CD4-positive, alpha-beta T cell treated with Interleukin-2 at 100 ng/mL for 4 hours (primary cell): ENCODE results near the gene ARMC12.

Experiments
- DNase-seq: peaks from one replicate; pipeline ENCODE4 v3.0.0-alpha.2; 2020; ENCODE audit warnings: low spot score

The ARMC12 gene

DNA sequence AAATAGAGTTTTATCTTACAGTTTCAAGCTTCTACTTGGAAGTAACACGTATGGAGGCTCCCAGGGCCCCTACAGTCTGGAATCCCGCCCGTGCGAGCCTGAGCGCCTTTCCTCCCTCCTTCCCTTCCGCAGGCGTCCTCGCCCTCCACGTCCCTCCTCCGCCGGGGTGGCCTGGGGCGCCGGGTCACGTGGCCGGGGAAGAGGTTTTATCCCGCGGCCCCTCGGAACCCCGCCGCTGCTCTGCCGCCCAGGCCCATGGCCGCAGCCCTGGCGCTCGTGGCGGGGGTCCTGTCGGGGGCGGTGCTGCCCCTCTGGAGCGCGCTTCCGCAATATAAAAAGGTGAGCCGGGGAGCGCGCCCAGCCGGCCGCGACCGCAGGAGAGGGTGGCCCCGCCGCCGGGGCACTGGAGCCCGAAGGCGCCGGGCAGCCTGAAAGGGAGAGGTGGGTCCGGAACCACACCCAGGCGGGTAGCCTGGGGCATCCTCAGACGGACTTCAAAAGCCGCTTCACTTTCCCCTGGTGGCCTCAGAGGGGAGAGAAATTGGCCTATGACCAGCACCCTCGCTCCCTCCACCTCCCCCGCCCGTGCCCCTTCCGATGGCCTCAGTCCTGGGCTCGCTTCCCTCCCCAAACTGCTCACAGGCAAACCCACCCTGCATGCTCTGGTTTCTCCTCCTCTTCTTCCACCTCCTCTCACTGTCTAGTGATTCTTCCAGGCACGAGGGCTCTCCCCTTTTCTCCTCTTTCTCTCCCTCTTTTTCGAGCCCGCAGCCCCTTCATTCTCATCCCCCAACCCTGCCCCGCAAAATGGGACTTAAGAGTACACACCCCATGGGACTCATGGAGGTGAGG lies 39.8 kb downstream of the ARMC12 start, which contains the start of gene CLPSL2:
CLPSL2 (plus strand) TSS at position 235 of the 852 bp plus-strand sequence; CDS start at position 256, 21 bp downstream.
- DNase-seq: no peak

DNA sequence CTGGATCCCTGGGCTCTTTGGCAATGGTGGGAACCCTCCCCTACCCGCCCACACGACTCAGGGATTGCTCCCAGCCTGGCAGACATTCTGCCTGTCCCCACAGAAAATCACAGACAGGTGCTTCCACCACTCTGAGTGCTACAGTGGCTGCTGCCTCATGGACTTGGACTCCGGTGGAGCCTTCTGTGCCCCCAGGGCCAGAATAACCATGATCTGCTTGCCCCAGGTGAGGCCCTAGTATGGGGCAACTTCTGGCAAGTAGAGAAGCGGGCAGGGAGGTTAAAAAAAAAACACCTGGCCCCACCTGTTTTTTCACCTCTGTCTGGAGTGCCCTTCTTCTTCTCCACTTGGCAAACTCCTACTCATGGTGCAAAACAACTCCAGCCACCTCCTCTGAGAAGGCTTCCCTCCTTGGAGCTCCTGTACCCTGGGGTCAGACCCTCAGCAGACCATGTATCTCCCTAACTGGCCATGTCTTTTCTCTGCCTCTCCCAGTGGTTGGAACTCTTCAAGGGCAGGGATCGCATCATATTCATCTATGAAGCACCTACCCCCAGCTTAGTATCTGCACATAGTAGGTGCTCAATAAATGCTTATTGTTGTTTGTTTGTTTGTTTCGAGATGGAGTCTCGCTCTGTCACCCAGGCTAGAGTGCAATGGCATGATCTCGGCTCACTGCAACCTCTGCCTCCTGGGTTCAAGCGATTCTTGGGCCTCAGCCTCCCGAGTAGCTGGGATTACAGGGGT lies 40.7 kb downstream of the ARMC12 start:
- DNase-seq: no peak

DNA sequence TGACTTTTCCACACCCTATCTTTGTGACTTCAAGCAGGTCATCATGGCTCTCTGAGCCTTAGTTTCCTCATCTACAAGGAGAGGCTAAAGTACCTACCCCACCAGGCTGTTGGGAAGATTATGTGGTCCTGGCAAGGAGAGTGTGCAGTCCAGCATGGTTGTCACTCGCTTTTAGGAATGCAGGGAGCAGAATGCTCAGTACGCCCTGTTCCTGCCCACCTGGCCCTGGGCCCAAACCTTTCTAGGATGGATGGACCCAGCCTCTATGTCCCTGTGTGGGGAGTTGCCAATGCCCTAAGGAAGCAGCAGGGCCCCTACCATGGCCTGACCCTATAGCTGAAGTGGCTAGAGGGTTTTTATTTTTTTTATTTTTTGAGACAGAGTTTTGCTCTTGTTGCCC lies 41.6 kb downstream of the ARMC12 start:
- no peak for DNase-seq

DNA sequence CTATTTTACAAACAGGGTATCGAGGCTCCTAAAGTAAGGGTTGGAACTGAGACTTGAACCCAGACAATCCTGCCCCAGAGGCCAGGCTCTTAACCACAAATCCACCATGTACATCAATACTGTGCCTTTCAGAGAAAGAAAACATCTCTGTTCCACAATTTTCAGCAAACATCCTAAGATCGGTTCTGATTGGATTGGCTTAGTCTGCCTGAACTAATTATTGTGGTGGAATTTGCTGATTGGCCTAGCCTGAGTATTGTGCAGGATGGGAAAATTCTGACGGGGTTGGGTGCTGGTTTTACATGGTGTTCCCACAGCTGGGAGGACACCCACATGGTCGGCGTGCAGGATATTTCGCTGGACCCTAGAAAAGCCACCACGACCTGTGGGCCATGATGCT lies 43.9 kb downstream of the ARMC12 start, which contains the start of gene CLPSL1:
CLPSL1 (plus strand) TSS at position 301 of the 400 bp plus-strand sequence; CDS start at position 393, 92 bp downstream.
- DNase-seq: no peak

DNA sequence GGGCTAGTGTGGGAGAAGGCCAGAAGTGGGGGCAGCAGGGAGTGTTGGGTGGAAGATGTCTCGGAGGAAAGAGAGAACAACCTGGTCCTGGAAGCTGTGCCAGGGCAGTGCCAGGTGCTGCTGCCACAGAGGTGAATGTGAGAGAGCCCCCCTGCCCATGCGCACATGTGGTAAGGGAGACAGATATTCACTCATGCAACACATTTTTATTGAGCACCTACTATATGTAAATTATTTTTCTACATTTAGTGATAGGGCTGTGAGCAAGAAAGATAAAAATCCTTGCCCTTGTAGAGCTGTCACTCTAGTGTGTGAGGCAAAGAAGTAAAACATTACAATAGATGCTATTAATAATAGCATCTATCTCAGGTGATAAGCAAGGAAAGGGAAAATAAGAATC lies 44.5 kb downstream of the ARMC12 start:
- DNase-seq: no peak

DNA sequence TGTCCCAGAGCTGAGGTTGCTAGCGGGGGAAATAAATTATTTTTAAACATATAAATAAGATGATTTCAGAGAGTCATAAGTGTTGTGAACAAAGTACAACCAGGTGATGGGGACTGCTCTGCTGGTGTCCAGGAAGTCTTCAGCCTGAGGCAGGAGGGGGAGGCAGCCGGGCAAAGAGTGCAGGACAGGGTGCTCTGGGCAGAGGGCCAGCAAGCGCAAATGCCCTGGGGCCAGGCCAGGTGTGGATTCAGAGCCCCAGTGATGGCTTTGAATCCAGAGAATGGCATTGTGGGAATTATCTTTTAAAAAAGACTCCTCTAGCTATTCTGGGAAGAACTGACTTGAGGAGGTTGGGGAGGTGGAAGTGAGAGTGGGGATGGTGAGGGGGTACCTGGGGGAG lies 45.6 kb downstream of the ARMC12 start:
- DNase-seq: no peak

DNA sequence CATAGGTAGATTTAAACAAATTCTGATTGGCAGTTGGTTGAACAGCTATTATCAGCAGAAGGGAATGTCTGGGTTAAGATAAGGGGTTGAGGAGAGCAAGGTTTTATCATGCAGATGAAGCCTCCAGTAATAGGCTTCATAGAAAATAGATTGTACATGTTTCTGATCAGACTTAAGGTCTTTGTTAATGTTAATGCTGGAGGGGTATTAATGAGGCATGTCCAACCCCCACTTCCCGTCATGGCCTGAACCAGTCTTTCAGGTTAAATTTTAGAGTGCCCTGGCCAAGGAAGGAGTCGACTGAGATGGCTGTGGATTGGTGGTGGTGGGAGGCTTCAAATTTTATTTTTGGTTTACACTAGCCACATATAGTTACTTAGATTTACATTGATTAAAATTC lies 47.4 kb downstream of the ARMC12 start:
- no peak for DNase-seq

DNA sequence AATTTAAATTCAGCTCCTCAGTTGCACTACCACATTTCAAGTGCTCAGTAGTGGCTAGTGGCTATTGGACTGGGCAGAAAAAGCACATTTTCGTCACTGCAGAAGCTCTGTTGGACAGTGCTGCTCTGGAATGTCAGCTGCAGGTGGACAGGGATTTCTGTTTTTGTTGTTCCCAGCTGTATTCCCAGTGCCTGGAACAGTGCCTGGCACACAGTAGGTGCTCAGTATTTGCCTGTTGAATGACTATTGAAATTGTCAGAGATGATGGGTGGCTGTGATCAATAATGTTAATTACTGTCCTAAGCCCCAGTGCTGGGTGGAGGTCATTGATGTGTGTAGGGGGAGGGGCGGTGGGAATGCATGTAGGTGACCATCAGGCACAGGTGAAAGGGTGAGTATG lies 49.4 kb downstream of the ARMC12 start:
- no peak for DNase-seq

DNA sequence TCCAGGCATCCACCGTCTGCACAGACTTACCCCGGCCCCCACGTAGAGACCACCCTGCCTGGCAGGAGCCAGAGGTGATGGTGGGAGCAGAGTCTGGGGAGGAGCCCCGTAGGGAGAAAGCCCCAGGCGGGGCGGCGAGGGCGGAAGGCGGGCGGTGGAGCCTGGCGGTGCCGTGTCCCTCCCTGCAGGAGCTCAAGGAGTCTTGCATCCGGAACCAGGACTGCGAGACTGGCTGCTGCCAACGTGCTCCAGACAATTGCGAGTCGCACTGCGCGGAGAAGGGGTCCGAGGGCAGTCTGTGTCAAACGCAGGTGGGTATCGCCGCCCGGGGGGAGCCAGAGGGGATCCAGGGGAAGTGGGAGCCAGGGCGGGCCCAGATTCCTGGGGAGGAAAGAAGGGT lies 50.0 kb downstream of the ARMC12 start:
- no peak for DNase-seq

DNA sequence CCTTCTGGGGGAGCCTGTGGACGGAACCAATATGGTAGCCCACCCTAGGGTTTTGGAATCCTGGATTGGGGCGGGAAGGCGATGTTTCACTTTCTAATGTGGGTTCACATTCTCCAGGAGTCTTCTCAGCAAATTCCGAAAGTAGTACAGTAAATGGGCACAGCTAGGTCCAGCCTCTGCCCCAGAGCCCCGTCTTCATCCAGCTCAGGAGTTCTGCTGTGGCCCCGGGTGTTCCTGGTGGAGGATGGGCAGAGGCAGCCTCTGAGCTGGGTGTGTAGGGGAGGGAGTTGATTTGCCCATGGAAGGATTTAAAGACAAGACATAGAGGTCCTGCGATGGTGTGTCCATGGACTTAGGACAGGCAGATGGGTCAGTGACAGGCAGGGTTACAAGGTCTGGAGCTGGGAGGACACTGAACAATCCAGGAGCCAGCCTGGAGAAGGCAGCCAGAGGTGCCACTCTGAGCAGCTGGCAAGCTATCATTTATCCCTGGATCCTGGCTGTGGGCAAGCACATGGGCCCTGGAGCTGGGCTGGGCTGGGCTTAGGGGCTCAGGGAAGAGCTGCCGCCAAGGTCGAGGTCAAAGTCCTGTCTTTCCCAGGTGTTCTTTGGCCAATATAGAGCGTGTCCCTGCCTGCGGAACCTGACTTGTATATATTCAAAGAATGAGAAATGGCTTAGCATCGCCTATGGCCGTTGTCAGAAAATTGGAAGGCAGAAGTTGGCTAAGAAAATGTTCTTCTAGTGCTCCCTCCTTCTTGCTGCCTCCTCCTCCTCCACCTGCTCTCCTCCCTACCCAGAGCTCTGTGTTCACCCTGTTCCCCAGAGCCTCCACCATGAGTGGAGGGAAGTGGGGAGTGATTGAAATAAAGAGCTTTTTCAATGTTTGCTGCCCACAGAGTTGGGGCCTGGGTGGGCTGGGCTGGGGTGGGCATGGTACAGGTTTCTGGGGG lies 50.7 kb downstream of the ARMC12 start:
- no peak for DNase-seq

DNA sequence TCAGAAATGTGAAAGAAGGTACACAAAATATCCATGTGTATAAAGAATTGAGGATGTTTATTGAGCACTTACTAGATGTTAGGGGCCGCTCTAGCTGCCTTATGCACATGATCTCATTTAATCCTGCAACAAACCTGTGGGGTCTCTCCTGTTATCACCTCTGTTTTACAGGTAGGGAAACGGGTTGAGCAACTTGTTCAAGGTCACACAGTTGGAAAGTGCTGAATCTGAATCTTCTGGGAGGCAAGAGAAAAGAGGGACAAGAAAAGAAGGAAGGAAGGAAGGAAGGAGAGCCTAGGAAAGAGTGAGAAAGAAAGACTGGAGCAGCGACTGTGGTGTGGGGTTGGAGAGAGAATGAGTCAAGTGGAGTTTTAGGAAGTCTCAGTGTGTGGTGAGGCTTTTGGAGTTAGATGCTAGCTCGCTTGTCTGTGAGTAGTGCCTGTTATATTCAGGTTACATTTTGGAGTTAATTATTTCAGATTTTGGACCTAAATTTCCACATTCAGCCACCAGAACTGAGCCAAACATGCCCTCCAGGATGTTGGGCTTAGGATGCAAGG lies 51.7 kb downstream of the ARMC12 start:
- DNase-seq: no peak

DNA sequence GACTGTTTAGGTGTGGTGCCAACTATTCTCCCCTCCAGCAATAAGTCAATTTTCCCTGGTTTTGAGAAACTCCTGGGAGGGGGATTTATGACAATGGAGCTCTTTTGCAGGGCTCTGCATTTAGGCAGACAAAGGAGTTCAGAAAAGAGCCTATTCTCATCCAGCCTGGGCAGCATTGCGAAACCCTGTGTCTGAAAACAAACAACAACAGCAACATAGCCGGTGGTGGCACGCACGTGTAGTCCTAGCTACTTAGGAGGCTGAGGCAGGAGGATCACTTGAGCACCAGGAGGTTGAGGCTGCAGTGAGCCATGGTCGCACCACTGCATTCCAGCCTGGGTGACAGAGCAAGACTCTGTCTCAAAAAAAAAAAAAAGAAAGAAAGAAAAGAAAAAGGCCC lies 53.9 kb downstream of the ARMC12 start:
- no peak for DNase-seq

DNA sequence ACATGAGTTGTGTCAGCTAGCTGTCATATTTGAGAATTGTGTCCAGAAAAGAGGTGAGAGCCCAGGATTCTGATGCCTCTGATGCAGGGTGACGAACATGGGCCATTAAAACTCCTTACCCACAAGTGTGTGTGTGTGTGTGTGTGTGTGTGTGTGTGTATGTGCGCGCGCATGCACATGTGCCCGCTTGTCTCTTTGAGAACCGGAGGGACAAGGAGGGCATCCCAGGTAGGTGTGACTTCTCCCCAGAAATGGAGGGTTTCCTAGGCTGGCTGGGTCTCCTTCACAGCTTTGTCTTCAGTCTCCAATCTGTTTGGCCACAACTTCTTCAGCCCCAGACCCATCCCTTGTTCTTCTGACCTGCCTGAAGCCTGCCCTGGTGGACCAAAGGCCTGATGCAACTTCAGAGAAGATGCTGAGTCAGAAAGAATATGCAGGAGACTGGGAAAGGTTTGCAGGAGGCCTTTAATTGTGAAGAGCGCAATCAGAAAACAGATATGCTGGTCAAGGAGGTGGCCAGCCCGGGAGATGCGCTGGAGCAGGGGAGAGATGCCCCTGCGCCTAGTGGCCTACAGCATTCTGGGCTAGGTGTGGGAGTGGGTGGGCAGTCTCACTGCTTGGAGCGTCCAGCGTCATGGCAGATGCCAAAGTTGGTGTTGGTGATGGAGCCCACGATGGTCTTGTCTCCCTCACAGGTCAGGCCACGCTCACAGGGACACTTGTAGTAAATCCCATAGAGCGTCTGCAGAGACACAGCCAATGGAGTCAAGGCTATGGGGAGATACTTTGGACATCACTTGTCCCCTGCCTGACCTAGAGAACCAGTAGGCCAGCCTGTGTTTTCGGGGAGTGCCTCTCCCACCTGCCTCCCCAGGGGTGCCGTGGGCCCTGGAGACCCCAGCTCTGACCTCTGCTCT lies 58.0 kb downstream of the ARMC12 start:
- DNase-seq: no peak

DNA sequence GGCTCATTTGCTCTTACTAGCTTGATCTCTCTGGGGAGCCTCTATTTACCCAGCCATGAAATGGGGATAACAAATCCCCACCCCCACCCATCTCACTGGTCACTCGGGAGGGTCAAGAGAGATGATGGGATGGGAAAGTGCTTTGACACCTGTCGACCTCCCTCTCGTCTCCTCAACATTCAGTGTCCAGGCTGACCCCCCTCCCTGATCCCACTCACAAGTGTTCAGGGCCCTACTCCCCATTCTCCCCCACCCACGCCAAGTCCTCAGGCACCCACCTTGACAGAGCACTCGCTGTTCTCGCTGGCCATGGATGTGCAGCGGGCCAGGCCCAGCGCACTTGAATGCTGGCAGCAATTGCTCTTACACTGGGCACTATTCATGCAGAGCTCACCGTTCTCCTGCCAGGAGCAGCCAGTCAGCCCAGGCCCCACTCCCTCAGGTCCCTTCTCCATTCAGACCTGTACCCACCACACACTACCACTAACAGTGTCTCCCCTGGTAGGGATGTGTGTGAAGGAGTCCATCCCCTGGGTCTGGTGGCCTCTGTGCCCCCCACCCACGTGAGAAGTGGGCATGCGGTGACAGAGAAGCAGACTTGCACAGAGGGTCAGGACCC lies 58.7 kb downstream of the ARMC12 start:
- DNase-seq: no peak

DNA sequence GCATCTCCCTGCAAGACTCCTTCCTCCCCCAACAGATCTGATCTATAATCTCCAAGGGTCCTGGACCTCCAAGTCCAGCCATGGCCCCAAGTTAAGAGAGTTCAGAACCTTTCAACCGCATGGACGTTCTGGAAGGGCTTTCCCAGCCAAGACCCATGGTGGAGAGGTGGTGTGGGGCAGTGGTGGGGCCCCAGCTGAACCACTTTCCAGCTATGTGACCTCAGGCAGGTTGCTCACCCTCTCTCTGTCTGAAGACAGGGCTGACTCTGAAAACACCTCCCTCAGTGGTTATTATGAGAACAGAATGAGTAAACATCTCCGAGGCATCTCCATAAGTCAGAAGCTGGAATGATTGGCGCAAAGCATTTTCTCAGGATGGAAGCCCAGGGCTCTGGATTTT lies 59.4 kb downstream of the ARMC12 start:
- no peak for DNase-seq

DNA sequence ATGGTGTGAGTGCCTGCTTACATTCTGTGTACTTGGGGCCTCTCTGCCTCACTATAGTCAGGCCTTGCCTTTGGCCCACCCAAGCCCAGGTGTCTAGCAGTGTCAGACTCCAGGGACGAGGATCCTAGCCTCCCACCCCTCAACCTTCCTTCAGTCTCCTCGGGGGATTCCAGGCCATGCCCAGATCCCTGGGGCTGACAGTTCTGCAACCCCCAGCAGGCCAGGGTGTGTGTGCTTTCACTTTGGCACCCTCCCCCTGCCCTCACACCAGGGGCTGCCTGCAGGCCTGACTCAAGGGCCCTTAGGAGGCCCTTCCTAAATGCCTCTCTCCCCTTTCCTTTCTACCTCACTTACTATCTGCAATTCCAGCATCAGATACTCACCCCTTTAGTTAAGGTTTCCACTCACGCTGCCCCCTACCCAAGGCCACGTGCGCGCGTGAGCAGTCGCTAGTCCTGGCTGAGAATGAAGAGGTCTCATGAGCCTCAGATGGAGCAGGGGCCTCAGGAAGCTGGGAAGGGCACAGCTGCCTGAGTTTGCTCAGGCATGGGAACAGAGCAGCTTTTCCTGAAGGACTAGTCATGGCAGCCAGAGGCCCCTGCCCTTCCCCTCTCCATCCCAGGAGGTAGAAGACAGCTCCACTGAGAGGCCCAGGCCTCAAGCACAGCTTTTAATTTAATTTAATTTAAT lies 61.1 kb downstream of the ARMC12 start:
- DNase-seq: no peak
